ENCODE measurements around the gene MTMR12.

GRCh38 chr5:32202394-32202793 lies 110.3 kb downstream of the MTMR12 start:
- TF ChIP-seq CTCF (conservative IDR thresholded peaks at IDR 0.05; ENCODE audit: low read depth, low read length) (no peak), POLR2A (IDR thresholded peaks at IDR 0.05; ENCODE audit: low read depth, low read length) (no peak), BHLHE40 (IDR thresholded peaks at IDR 0.05; ENCODE audit: low read depth, low read length) (no peak), CHD1 (IDR thresholded peaks at IDR 0.05; ENCODE audit: low read depth, low read length) (no peak), USF2 (IDR thresholded peaks at IDR 0.05; ENCODE audit: low read depth, low read length) (no peak), MAZ (IDR thresholded peaks at IDR 0.05; ENCODE audit: borderline replicate concordance, low read depth, low read length) (no peak), RAD21 (IDR thresholded peaks at IDR 0.05; ENCODE audit: low read length) (no peak), CEBPB (IDR thresholded peaks at IDR 0.05; ENCODE audit: low read depth, low read length) (0 out of 2 replicates have a peak, but pooled peaks have one; percentile 46), SMC3 (IDR thresholded peaks at IDR 0.05; ENCODE audit: low read depth, low read length) (no peak), FOS (IDR thresholded peaks at IDR 0.05; ENCODE audit: low read depth, low read length) (no peak), MXI1 (IDR thresholded peaks at IDR 0.05; ENCODE audit: borderline replicate concordance, low read depth, low read length) (no peak)

Data from IMR-90 (cell line).